H9 (cell line): ENCODE measurements around the gene FXYD1. TPM values are rescaled to one million over a fixed set of nuclear protein-coding genes. Genes with fewer than 3 reads are reported as not detected.

Source experiments
- DNase-seq: peaks from one replicate; pipeline ENCODE4 v3.0.0-alpha.2; 2017
- H2AFZ ChIP-seq: one replicate; pipeline ENCODE4 v1.6.1; 2013; ENCODE audit warnings: mild to moderate bottlenecking, low read length, control low read depth, moderate library complexity
- H2AK5ac ChIP-seq: 2 replicates; pipeline ENCODE4 v1.6.1; 2013; ENCODE audit warnings: low read length, control low read depth, mixed read lengths; ENCODE audit not compliant: insufficient read length
- H2BK120ac ChIP-seq: one replicate; pipeline ENCODE4 v1.6.1; 2013; ENCODE audit warnings: low read depth, mild to moderate bottlenecking, low read length, control low read depth, inconsistent platforms; ENCODE audit not compliant: poor library complexity, severe bottlenecking
- H2BK12ac ChIP-seq: 2 replicates; pipeline ENCODE4 v1.6.1; 2013; ENCODE audit warnings: low read length, control low read depth, mixed read lengths, low read depth; ENCODE audit not compliant: insufficient read length
- H2BK15ac ChIP-seq: 2 replicates; pipeline ENCODE4 v1.6.1; 2013; ENCODE audit warnings: low read depth, low read length, control low read depth
- H2BK20ac ChIP-seq: one replicate; pipeline ENCODE4 v1.6.1; 2013; ENCODE audit warnings: low read depth, mild to moderate bottlenecking, low read length, control low read depth, inconsistent platforms; ENCODE audit not compliant: poor library complexity, severe bottlenecking
- H2BK5ac ChIP-seq: 2 replicates; pipeline ENCODE4 v1.6.1; 2013; ENCODE audit warnings: low read length, control low read depth, mixed read lengths; ENCODE audit not compliant: insufficient read length
- H3K14ac ChIP-seq: 2 replicates; pipeline ENCODE4 v1.6.1; 2013; ENCODE audit warnings: low read length, control low read depth; ENCODE audit not compliant: insufficient read depth
- H3K18ac ChIP-seq: 2 replicates; pipeline ENCODE4 v1.6.1; 2013; ENCODE audit warnings: low read depth, mild to moderate bottlenecking, mixed read lengths, low read length, control low read depth; ENCODE audit not compliant: insufficient read length
- H3K23ac ChIP-seq: 2 replicates; pipeline ENCODE4 v1.6.1; 2013; ENCODE audit warnings: low read length, control low read depth, mixed read lengths, low read depth; ENCODE audit not compliant: insufficient read length
- H3K23me2 ChIP-seq: 2 replicates; pipeline ENCODE4 v1.6.1; 2013; ENCODE audit warnings: low read depth, mild to moderate bottlenecking, mixed read lengths, low read length, control low read depth; ENCODE audit not compliant: insufficient read length, poor library complexity, severe bottlenecking
- H3K27ac ChIP-seq: 2 replicates; pipeline ENCODE4 v1.5.1; 2013; ENCODE audit warnings: low read length, control low read depth, mixed read lengths, low read depth; ENCODE audit not compliant: insufficient read length
- H3K27me3 ChIP-seq: 2 replicates; pipeline ENCODE4 v1.6.1; 2013; ENCODE audit warnings: low read length, control low read depth, inconsistent platforms; ENCODE audit not compliant: insufficient read depth
- H3K4ac ChIP-seq: 2 replicates; pipeline ENCODE4 v1.6.1; 2013; ENCODE audit warnings: low read depth, mild to moderate bottlenecking, control low read depth, inconsistent platforms, low read length, moderate library complexity
- H3K4me1 ChIP-seq: 2 replicates; pipeline ENCODE4 v1.6.1; 2013; ENCODE audit warnings: low read length, control low read depth, inconsistent platforms; ENCODE audit not compliant: insufficient read depth
- H3K4me2 ChIP-seq: 2 replicates; pipeline ENCODE4 v1.6.1; 2013; ENCODE audit warnings: low read length, control low read depth, mixed read lengths; ENCODE audit not compliant: insufficient read length, insufficient read depth
- H3K56ac ChIP-seq: 2 replicates; pipeline ENCODE4 v1.6.1; 2013; ENCODE audit warnings: low read depth, mild to moderate bottlenecking, mixed read lengths, low read length, control low read depth; ENCODE audit not compliant: insufficient read length
- H3K79me1 ChIP-seq: 2 replicates; pipeline ENCODE4 v1.6.1; 2013; ENCODE audit warnings: low read depth, mild to moderate bottlenecking, moderate library complexity, low read length, control low read depth, inconsistent platforms; ENCODE audit not compliant: insufficient read depth, poor library complexity, severe bottlenecking
- H3K79me2 ChIP-seq: 2 replicates; pipeline ENCODE4 v1.6.1; 2013; ENCODE audit warnings: low read length, control low read depth, inconsistent platforms; ENCODE audit not compliant: insufficient read depth
- H3K9ac ChIP-seq: 2 replicates; pipeline ENCODE4 v1.6.1; 2013; ENCODE audit warnings: low read length, control low read depth, mixed read lengths; ENCODE audit not compliant: insufficient read length; ENCODE audit errors: extremely low read depth
- H3K9me3 ChIP-seq: one replicate; pipeline ENCODE4 v1.6.1; 2013; ENCODE audit warnings: low read depth, low read length, inconsistent platforms; ENCODE audit not compliant: control insufficient read depth
- H3T11ph ChIP-seq: one replicate; pipeline ENCODE4 v1.6.1; 2013; ENCODE audit warnings: mild to moderate bottlenecking, low read length, control low read depth, inconsistent platforms
- H4K20me1 ChIP-seq: one replicate; pipeline ENCODE4 v1.6.1; 2013; ENCODE audit not compliant: control insufficient read depth, insufficient read length, insufficient read depth
- H4K5ac ChIP-seq: 2 replicates; pipeline ENCODE4 v1.6.1; 2013; ENCODE audit warnings: low read depth, mild to moderate bottlenecking, mixed read lengths, low read length, control low read depth; ENCODE audit not compliant: insufficient read length
- H4K8ac ChIP-seq: replicated peaks from 2 replicates; pipeline ENCODE4 v1.6.1; 2013; ENCODE audit warnings: low read length, control low read depth, mixed read lengths, low read depth; ENCODE audit not compliant: insufficient read length
- H4K91ac ChIP-seq: 2 replicates; pipeline ENCODE4 v1.6.1; 2013; ENCODE audit warnings: low read depth, mild to moderate bottlenecking, moderate library complexity, mixed read lengths, low read length, control low read depth; ENCODE audit not compliant: insufficient read length
- H3K27ac Mint-ChIP-seq, 3 experiments: 2 replicates in 2 of 3; 3 replicates in 1 of 3; pipeline ENCODE4 v1.8.0; 2020 to 2021; ENCODE audit warnings: mixed read lengths in 3 of 3, mild to moderate bottlenecking in 1 of 3, moderate library complexity in 1 of 3
- H3K27me3 Mint-ChIP-seq: 2 replicates; pipeline ENCODE4 v1.8.0; 2021; ENCODE audit warnings: low read depth, mild to moderate bottlenecking, moderate library complexity, mixed read lengths
- H3K36me3 Mint-ChIP-seq, 3 experiments: 2 replicates in 2 of 3; 3 replicates in 1 of 3; pipeline ENCODE4 v1.8.0; 2020 to 2021; ENCODE audit warnings: low read depth in 3 of 3, mixed read lengths in 3 of 3; ENCODE audit not compliant: insufficient read depth in 1 of 3
- H3K4me1 Mint-ChIP-seq, 2 experiments: 2 replicates each; pipeline ENCODE4 v1.8.0; 2020; ENCODE audit warnings: mixed read lengths in 2 of 2
- H3K4me3 Mint-ChIP-seq, 2 experiments: 2 replicates in 1 of 2; 3 replicates in 1 of 2; pipeline ENCODE4 v1.8.0; 2020 to 2021; ENCODE audit warnings: mild to moderate bottlenecking in 2 of 2, mixed read lengths in 2 of 2, moderate library complexity in 1 of 2
- H3K9me3 Mint-ChIP-seq, 2 experiments: 2 replicates in 1 of 2; 3 replicates in 1 of 2; pipeline ENCODE4 v1.8.0; 2020; ENCODE audit warnings: mild to moderate bottlenecking in 2 of 2, mixed read lengths in 2 of 2, moderate library complexity in 1 of 2
- CTCF ChIP-seq: fragments of 200-600 bp; sonication (generic); conservative IDR thresholded peaks from 3 replicates; pipeline ENCODE4 v1.8.0; 2021; ENCODE audit warnings: antibody characterized with exemption, mild to moderate bottlenecking
- WGBS: extraction: QIAGEN DNeasy Blood & Tissue Kit; methylation state at CpG from one replicate; pipeline ENCODE4 v1.1.7; 2013; ENCODE audit warnings: missing lambda C conversion rate, low lambda C conversion rate, mixed read lengths; ENCODE audit not compliant: insufficient read length; ENCODE audit errors: extremely low coverage; 5-methylcytosine and 5-hydroxymethylcytosine counted together
- total RNA-seq: library from RNA; stranded (reverse); gene quantifications from 2 replicates; pipeline ENCODE4 v1.2.1, GENCODE V29; 2021

The FXYD1 gene
- total RNA-seq, 1 experiment from 2014 or later, result 7.7 TPM

- H2BK5ac ChIP-seq, result no peak overlapping the region
- H3K4me1 ChIP-seq, result no peaks in the 10 kb centered on the region; the same call in 1 of the 2 replicates
- H3K9me3 ChIP-seq, result no peaks in the 10 kb centered on the region
- H2AK5ac ChIP-seq, result no peak overlapping the region
- 0 out of 2 replicates have a peak overlapping the region, but pooled peaks have one; percentile 42 for H3K14ac ChIP-seq
- Mint-ChIP-seq H3K9me3 (no peaks in the 10 kb centered on the region), H3K4me1 (peaks cover 9 to 16% of the 10 kb centered on the region in 2 experiments), H3K27ac (peak overlapping the region in 2 of 3 experiments; percentile 55 to 79; a peak in 2 of 7 replicates), H3K4me3 (peak overlapping the region; percentile 23 to 47; a peak in 3 of 5 replicates), H3K36me3 (no peaks in the 10 kb centered on the region), H3K27me3 (no peaks in the 10 kb centered on the region; the same call in 1 of the 2 replicates)
- H3K23me2 ChIP-seq, result no peaks in the 10 kb centered on the region
- no peaks in the 10 kb centered on the region for H3K79me2 ChIP-seq
- H3K27ac ChIP-seq, result no peak overlapping the region
- H3K9ac ChIP-seq, result no peak overlapping the region
- H3T11ph ChIP-seq, result no peak overlapping the region
- peak; percentile 77 for DNase-seq
- no peaks in the 10 kb centered on the region for H3K79me1 ChIP-seq
- no peak overlapping the region for H2BK120ac ChIP-seq
- no peak overlapping the region for H4K8ac ChIP-seq
- H3K56ac ChIP-seq, result no peak overlapping the region
- WGBS, result no CpG with 5 or more reads among the region's 36 CpGs
- TF ChIP-seq CTCF, result peak; percentile 74
- no peak overlapping the region for H3K23ac ChIP-seq
- H2BK12ac ChIP-seq, result no peak overlapping the region
- H3K27me3 ChIP-seq, result no peaks in the 10 kb centered on the region
- H4K5ac ChIP-seq, result no peak overlapping the region
- peak overlapping the region; percentile 1 for H3K4me2 ChIP-seq
- H2BK15ac ChIP-seq, result no peak overlapping the region
- H4K91ac ChIP-seq, result no peak overlapping the region
- H3K4ac ChIP-seq, result no peak overlapping the region
- peak overlapping the region; percentile 9 for H3K18ac ChIP-seq
- no peak overlapping the region for H2BK20ac ChIP-seq
- H4K20me1 ChIP-seq, result no peaks in the 10 kb centered on the region
- peak overlapping the region; percentile 19 for H2AFZ ChIP-seq
Observed at GRCh38 chr19:35090506-35091214, 48.0 kb upstream of the FXYD1 start.
